Choroid plexus epithelial cell (primary cell): ENCODE results near the gene SMIM23.

Experiments used
- DNase-seq: peaks from one replicate; pipeline ENCODE4 v3.0.0-alpha.2; 2010; ENCODE audit warnings: low read depth
- H3K4me3 ChIP-seq: 2 replicates; pipeline ENCODE4 v1.5.1; 2011; ENCODE audit warnings: low read depth, mild to moderate bottlenecking, control low read depth, low read length, moderate library complexity
- CTCF ChIP-seq: conservative IDR thresholded peaks from 2 replicates; pipeline ENCODE4 v1.5.1; 2011; ENCODE audit warnings: low read depth, mild to moderate bottlenecking, control low read depth, inconsistent platforms, low read length, moderate library complexity

The SMIM23 gene

GRCh38 chr5:171744882-171745281, 40.7 kb upstream of the SMIM23 start:
- no peak for TF ChIP-seq CTCF
- no peak overlapping the region for H3K4me3 ChIP-seq
- DNase-seq = no peak

DNA sequence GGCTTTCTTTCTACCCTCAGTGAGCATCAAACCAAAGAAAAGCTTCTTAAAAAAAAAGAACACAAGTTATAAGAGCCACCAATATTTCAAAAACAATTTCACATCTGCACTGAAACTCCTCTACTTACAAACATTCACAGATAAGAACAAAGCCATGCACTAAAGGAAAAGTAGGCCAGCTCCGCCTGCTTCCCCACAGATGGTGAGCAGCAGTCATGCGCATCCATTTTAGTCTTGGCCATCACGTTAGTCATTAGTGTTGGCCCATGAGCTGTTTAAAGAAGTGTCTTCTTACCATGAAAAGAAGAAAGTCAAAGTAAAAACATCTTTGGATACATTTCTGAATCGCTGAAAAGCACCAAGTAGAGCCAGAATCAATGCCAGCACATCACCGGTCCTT, 40.0 kb upstream of the SMIM23 start:
- DNase-seq = no peak
- no peak overlapping the region for H3K4me3 ChIP-seq
- TF ChIP-seq CTCF = no peak

DNA sequence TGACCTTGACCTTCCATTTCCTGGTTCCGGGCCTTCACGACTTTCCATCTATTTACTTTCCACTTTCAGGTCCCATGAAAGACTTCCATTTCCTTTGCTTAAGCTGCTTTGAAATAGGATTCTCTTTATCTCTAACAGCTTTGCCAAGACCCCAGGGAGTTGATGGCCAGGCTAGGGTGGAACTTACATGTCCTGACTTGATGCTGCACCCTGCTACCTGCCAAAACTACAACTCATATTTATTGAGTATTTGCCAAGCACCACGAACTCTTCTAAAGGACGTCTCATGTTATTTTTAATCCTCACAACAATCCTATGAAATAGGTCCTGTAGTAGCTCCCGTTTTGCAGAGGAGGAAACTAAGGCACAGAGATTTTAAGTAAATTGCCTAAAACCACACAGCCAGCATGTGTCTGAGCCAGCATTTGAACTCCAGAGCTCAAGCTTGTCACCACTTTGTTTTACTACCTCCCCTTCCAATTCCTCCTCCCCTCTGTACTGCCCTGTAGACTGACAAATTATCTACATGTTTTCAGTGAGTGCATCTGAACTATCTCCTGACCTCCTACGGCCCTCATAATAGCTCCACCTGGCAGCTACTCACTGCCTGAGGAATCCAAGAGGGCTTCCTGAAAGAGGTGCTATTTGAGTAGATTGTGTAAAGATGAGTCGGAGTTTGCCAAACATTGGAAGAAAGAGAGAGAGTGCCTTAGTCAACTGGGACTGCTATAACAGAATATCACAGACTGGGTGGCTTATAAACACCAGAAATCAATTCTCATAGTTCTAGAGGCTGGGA, 38.4 kb upstream of the SMIM23 start:
- TF ChIP-seq CTCF = no peak

GRCh38 chr5:171748720-171749119, 36.9 kb upstream of the SMIM23 start:
- H3K4me3 ChIP-seq = no peak overlapping the region
- no peak for DNase-seq
- no peak for TF ChIP-seq CTCF

More for the DNA sequence above, 38.4 kb upstream of the SMIM23 start:
- H3K4me3 ChIP-seq = no peak overlapping the region
- DNase-seq = no peak

GRCh38 chr5:171749365-171749764, 36.3 kb upstream of the SMIM23 start:
- DNase-seq = no peak
- H3K4me3 ChIP-seq = no peak overlapping the region
- no peak for TF ChIP-seq CTCF

DNA sequence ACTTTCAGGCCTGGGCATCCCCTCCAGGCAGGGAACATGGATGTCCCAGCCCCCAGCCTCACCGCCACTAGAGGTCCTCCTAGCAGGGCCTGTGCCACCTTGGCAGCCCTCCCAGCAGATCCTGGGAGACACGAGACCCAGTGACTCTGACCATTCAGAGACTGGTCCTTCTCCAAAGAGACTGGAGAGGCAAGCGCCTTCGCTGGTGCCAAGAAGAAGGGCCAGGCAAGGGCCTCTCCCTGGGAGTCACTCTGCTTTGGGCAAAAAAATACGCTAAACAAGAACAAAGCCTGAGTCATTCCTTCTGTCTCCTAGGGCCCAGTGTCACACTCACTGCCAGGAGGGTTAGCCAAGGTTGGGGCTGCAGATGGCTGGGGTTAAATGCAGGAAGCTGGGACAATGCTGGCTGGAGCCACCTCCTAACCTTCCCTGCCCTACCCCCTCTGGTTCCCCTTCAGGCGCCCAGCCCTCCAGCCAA, 35.3 kb upstream of the SMIM23 start:
- peak; percentile 28 for TF ChIP-seq CTCF
- no peak overlapping the region for H3K4me3 ChIP-seq
- DNase-seq = peak; percentile 4

DNA sequence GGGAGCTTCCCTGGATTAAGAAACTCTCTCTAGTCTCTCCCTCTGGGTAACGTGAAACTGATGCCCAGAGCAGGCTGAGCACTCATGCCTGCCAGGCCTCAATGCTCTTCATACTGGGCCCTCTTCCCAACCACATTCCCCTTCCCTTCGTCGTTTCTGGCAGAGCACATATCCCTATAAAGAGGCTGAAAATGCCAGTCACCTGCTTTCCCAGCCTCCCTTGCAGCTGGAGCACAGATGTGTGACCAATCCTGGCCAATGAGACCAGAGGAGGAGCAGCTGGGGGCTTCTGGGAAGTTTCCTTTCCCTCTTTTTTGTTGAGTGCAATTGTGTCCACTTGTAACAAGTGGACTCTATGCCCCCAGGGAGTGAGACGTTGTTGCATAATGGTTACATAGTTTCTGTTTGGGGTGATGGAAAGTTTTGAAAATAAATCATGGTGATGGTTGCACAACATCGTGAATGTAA, 30.2 kb upstream of the SMIM23 start:
- no peak for DNase-seq
- TF ChIP-seq CTCF = no peak
- no peak overlapping the region for H3K4me3 ChIP-seq
